ENCODE data around the gene SNRNP70.

Gene SNRNP70

GRCh38 chr19:49129238-49129583 lies 44.0 kb downstream of the SNRNP70 start:
- TF ChIP-seq CTCF (IDR thresholded peaks at IDR 0.05): no peak

GRCh38 chr19:49130325-49130724 lies 45.1 kb downstream of the SNRNP70 start:
- TF ChIP-seq CTCF (IDR thresholded peaks at IDR 0.05): no peak
- H3K9me3 Mint-ChIP-seq: peaks cover 5% of the 10 kb centered on the region
- peaks cover 23% of the 10 kb centered on the region for H3K4me1 Mint-ChIP-seq
- H3K27ac Mint-ChIP-seq: no peak overlapping the region
- peaks cover 26% of the 10 kb centered on the region for H3K36me3 Mint-ChIP-seq (ENCODE audit: low read depth)
- H3K27me3 Mint-ChIP-seq (ENCODE audit: low read depth, poor library complexity): peaks cover 15% of the 10 kb centered on the region
- DNase-seq: no peak
- H3K4me3 Mint-ChIP-seq: no peak overlapping the region

More at GRCh38 chr19:49129238-49129583, 44.0 kb downstream of the SNRNP70 start:
- Mint-ChIP-seq H3K4me1 (peaks cover 26% of the 10 kb centered on the region), H3K27me3 (ENCODE audit: low read depth, poor library complexity) (peaks cover 20% of the 10 kb centered on the region), H3K36me3 (ENCODE audit: low read depth) (peaks cover 17% of the 10 kb centered on the region), H3K4me3 (peak overlapping the region; percentile 82), H3K9me3 (no peaks in the 10 kb centered on the region), H3K27ac (no peak overlapping the region)
- peak; percentile 37 for DNase-seq

DNA sequence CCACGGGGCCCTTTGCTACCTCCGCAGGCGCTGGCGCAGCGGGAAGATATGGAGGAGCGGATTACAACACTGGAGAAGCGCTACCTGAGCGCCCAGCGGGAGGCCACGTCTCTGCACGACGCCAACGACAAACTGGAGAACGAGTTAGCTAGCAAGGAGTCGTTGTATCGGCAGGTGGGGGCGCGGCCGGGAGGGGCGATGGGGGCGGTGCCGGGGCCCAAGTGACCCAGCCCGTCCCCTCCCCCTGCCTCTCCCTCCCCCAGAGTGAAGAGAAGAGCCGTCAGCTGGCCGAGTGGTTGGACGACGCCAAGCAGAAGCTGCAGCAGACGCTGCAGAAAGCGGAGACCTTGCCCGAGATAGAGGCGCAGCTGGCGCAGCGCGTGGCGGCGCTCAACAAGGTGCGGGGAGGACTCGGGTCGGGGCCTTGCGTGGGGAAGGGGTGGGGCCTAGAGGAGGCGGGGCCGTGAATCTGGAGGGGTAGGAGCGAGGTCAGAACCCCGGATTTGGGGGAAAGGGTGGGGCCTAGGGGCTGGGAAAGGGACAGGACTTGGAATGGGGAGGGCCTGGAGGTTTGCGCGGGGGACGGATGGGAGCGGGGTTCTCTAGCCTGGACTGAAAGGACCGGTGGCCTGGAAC lies 47.8 kb downstream of the SNRNP70 start:
- Mint-ChIP-seq H3K27me3 (ENCODE audit: low read depth, poor library complexity) (no peaks in the 10 kb centered on the region), H3K4me1 (peaks cover 38% of the 10 kb centered on the region), H3K9me3 (peaks cover 5% of the 10 kb centered on the region), H3K27ac (no peak overlapping the region), H3K4me3 (no peak overlapping the region), H3K36me3 (ENCODE audit: low read depth) (peaks cover 47% of the 10 kb centered on the region)
- TF ChIP-seq CTCF (IDR thresholded peaks at IDR 0.05): no peak
- no peak for DNase-seq

- no peak for TF ChIP-seq CTCF (IDR thresholded peaks at IDR 0.05)
- H3K27ac Mint-ChIP-seq: no peak overlapping the region
- DNase-seq: no peak
Measured at GRCh38 chr19:49133621-49134454, 48.6 kb downstream of the SNRNP70 start.

GRCh38 chr19:49135686-49136085 lies 50.4 kb downstream of the SNRNP70 start:
- no peak for DNase-seq
- peaks cover 17% of the 10 kb centered on the region for H3K4me1 Mint-ChIP-seq
- peaks cover 5% of the 10 kb centered on the region for H3K9me3 Mint-ChIP-seq
- H3K27ac Mint-ChIP-seq: no peak overlapping the region
- TF ChIP-seq CTCF (IDR thresholded peaks at IDR 0.05): no peak
- H3K27me3 Mint-ChIP-seq (ENCODE audit: low read depth, poor library complexity): no peaks in the 10 kb centered on the region
- no peak overlapping the region for H3K4me3 Mint-ChIP-seq
- H3K36me3 Mint-ChIP-seq (ENCODE audit: low read depth): peaks cover 47% of the 10 kb centered on the region

More at GRCh38 chr19:49133621-49134454, 48.6 kb downstream of the SNRNP70 start:
- peaks cover 5% of the 10 kb centered on the region for H3K9me3 Mint-ChIP-seq
- H3K36me3 Mint-ChIP-seq (ENCODE audit: low read depth): peaks cover 47% of the 10 kb centered on the region
- no peak overlapping the region for H3K4me3 Mint-ChIP-seq
- H3K4me1 Mint-ChIP-seq: peaks cover 30% of the 10 kb centered on the region
- H3K27me3 Mint-ChIP-seq (ENCODE audit: low read depth, poor library complexity): no peaks in the 10 kb centered on the region
